Natural killer cell (primary cell): ENCODE data around the gene ARSI. TPM values are rescaled to one million over a fixed set of nuclear protein-coding genes. Genes with fewer than 3 reads are reported as not detected.

Experiments
- ATAC-seq, 3 donors: fragments of 150-1000 bp in 2 of 3; fragments of 200-7000 bp in 1 of 3; cut with Tn5 transposase; 1 replicate in 1 of 3; 2 replicates in 2 of 3; pipeline ENCODE4 v1.10.0; 2021; ENCODE audit warnings: mild to moderate bottlenecking in 2 of 3, moderate library complexity in 2 of 3
- DNase-seq, 2 donors: peaks; one replicate each; pipeline versions ENCODE4 v3.0.0 to v3.0.0-alpha.2; 2013 to 2021; ENCODE audit warnings: mixed read lengths in 1 of 2
- H3K27ac ChIP-seq: one replicate; pipeline ENCODE4 v1.5.1; 2013; ENCODE audit warnings: mild to moderate bottlenecking, low read length
- H3K27me3 ChIP-seq: one replicate; pipeline ENCODE4 v1.6.1; 2013; ENCODE audit warnings: low read length; ENCODE audit not compliant: control insufficient read depth, insufficient read depth
- H3K36me3 ChIP-seq: one replicate; pipeline ENCODE4 v1.6.1; 2013; ENCODE audit warnings: low read length; ENCODE audit not compliant: control insufficient read depth, insufficient read depth
- H3K4me1 ChIP-seq: one replicate; pipeline ENCODE4 v1.6.1; 2013; ENCODE audit warnings: low read length; ENCODE audit not compliant: control insufficient read depth, insufficient read depth
- H3K4me3 ChIP-seq: one replicate; pipeline ENCODE4 v1.5.1; 2013; ENCODE audit warnings: low read length
- H3K9me3 ChIP-seq: one replicate; pipeline ENCODE4 v1.6.1; 2013; ENCODE audit warnings: low read length; ENCODE audit not compliant: control insufficient read depth, insufficient read depth
- H3K27ac Mint-ChIP-seq, 2 donors: one replicate each; pipeline ENCODE4 v1.8.0; 2022; ENCODE audit warnings: mild to moderate bottlenecking in 2 of 2, mixed read lengths in 2 of 2, moderate library complexity in 1 of 2
- H3K27me3 Mint-ChIP-seq, 2 donors: one replicate each; pipeline ENCODE4 v1.8.0; 2022; ENCODE audit warnings: low read depth in 2 of 2, mixed read lengths in 2 of 2
- H3K36me3 Mint-ChIP-seq: one replicate; pipeline ENCODE4 v1.8.0; 2022; ENCODE audit warnings: mixed read lengths
- H3K4me1 Mint-ChIP-seq, 2 donors: one replicate each; pipeline ENCODE4 v1.8.0; 2022; ENCODE audit warnings: mixed read lengths in 2 of 2
- H3K4me3 Mint-ChIP-seq: one replicate; pipeline ENCODE4 v1.8.0; 2022; ENCODE audit warnings: mild to moderate bottlenecking, moderate library complexity, mixed read lengths
- H3K9me3 Mint-ChIP-seq, 2 donors: one replicate each; pipeline ENCODE4 v1.8.0; 2022; ENCODE audit warnings: mixed read lengths in 2 of 2
- CTCF ChIP-seq: fragments of 200-600 bp; IDR thresholded peaks from one replicate; pipeline ENCODE4 v1.8.0; 2022; ENCODE audit warnings: antibody characterized with exemption
- WGBS: methylation state at CpG from one replicate; pipeline ENCODE4 v1.1.7; 2013; ENCODE audit warnings: missing lambda C conversion rate; ENCODE audit not compliant: insufficient coverage; 5-methylcytosine and 5-hydroxymethylcytosine counted together
- intact Hi-C: fragments of 100-400 bp; cut with micrococcal nuclease; formaldehyde crosslinking; loops from one replicate; pipeline ENCODE4 v1.14.2; 2022
- total RNA-seq, 4 donors: library from RNA; stranded (reverse); fragments of 120-200 nt in 1 of 4; gene quantifications; one replicate each; pipeline versions ENCODE4 v1.2.3 to v1.2.4, GENCODE V29; 2013 to 2022

ARSI gene
- total RNA-seq, 3 donors from 2014 or later (not counting 1 experiment from before 2014, with no cell fraction given): 0.19 TPM; not detected in 2

GRCh38 chr5:150318613-150319483, 16.1 kb upstream of the ARSI start:
- Mint-ChIP-seq H3K27ac (no peak overlapping the region), H3K4me3 (no peak overlapping the region), H3K4me1 (peaks cover 7 to 8% of the 10 kb centered on the region in 2 donors), H3K9me3 (no peaks in the 10 kb centered on the region), H3K36me3 (no peaks in the 10 kb centered on the region), H3K27me3 (no peaks in the 10 kb centered on the region)
- DNase-seq: no peak
- no peaks in the 10 kb centered on the region for H3K36me3 ChIP-seq
- H3K4me1 ChIP-seq: no peaks in the 10 kb centered on the region
- H3K27ac ChIP-seq: no peak overlapping the region
- ATAC-seq: no peak
- TF ChIP-seq CTCF: no peak
- no peak overlapping the region for H3K4me3 ChIP-seq
- intact Hi-C loops: no loop called here
- H3K9me3 ChIP-seq: no peaks in the 10 kb centered on the region
- no peaks in the 10 kb centered on the region for H3K27me3 ChIP-seq
- 85% methylated on average over 9 of the region's 9 CpGs for WGBS

GRCh38 chr5:150317048-150318003, 14.6 kb upstream of the ARSI start:
- Histone ChIP-seq H3K36me3 (no peaks in the 10 kb centered on the region), H3K9me3 (no peaks in the 10 kb centered on the region), H3K27ac (no peak overlapping the region), H3K4me3 (no peak overlapping the region), H3K27me3 (no peaks in the 10 kb centered on the region), H3K4me1 (no peaks in the 10 kb centered on the region)
- H3K4me3 Mint-ChIP-seq: no peak overlapping the region
- 87% methylated on average over 11 of the region's 11 CpGs for WGBS
- ATAC-seq (peak in 1 of 3 donors; percentile 11), DNase-seq (no peak)
- intact Hi-C loops: no loop called here
- H3K27me3 Mint-ChIP-seq: no peaks in the 10 kb centered on the region
- TF ChIP-seq CTCF: no peak
- no peaks in the 10 kb centered on the region for H3K36me3 Mint-ChIP-seq
- H3K4me1 Mint-ChIP-seq: peaks cover 7% of the 10 kb centered on the region in 2 donors
- no peak overlapping the region for H3K27ac Mint-ChIP-seq
- H3K9me3 Mint-ChIP-seq: no peaks in the 10 kb centered on the region

GRCh38 chr5:150316320-150316719, 13.6 kb upstream of the ARSI start:
- ATAC-seq: no peak
- H3K27me3 ChIP-seq: no peaks in the 10 kb centered on the region
- Mint-ChIP-seq H3K36me3 (no peaks in the 10 kb centered on the region), H3K4me3 (no peak overlapping the region), H3K9me3 (no peaks in the 10 kb centered on the region), H3K27me3 (peaks cover 0 to under 1% of the 10 kb centered on the region in 2 donors), H3K27ac (no peak overlapping the region), H3K4me1 (no peaks in the 10 kb centered on the region)
- WGBS: no CpG with 5 or more reads among the region's 3 CpGs
- intact Hi-C loops: no loop called here
- no peak overlapping the region for H3K27ac ChIP-seq
- TF ChIP-seq CTCF: no peak
- DNase-seq: no peak
- no peaks in the 10 kb centered on the region for H3K4me1 ChIP-seq
- no peaks in the 10 kb centered on the region for H3K9me3 ChIP-seq
- H3K4me3 ChIP-seq: no peak overlapping the region
- no peaks in the 10 kb centered on the region for H3K36me3 ChIP-seq
